ENCODE data around the gene SLC2A4RG. TPM values are rescaled to one million over a fixed set of nuclear protein-coding genes. Genes with fewer than 3 reads are reported as not detected.
A peak's percentile ranks its signal among the peaks of the same experiment; 100 is the strongest.

Gene SLC2A4RG
- total and polyA plus RNA-seq, 2 experiments from 2014 or later: 43.9 to 50.4 TPM

GRCh38 chr20:63703976-63704748 is 35.4 kb upstream of the SLC2A4RG start:
- Histone ChIP-seq H3K9me3 (ENCODE audit: low read depth) (no peaks in the 10 kb centered on the region), H3K4me3 (no peak overlapping the region), H3K27me3 (no peaks in the 10 kb centered on the region), H4K20me1 (ENCODE audit: insufficient read depth, poor library complexity, severe bottlenecking) (peaks cover 3% of the 10 kb centered on the region), H3K4me2 (no peak overlapping the region), H2AFZ (no peak overlapping the region), H3K36me3 (replicated peaks; ENCODE audit: insufficient read depth, low read depth) (no peaks in the 10 kb centered on the region), H3K4me1 (ENCODE audit: insufficient read depth) (peaks cover 12% of the 10 kb centered on the region), H3K9me2 (replicated peaks; ENCODE audit: insufficient read depth) (no peaks in the 10 kb centered on the region), H3K27ac (no peak overlapping the region), H3K79me2 (peaks cover 33% of the 10 kb centered on the region)
- peak; percentile 3 for DNase-seq (ENCODE audit: low spot score)
- TF ChIP-seq CTCF (IDR thresholded peaks at IDR 0.05; ENCODE audit: poor library complexity): no peak
- TF ChIP-seq EZH2 (IDR thresholded peaks at IDR 0.05; ENCODE audit: borderline replicate concordance): no peak
- WGBS (ENCODE audit: low lambda C conversion rate, missing lambda C conversion rate): 94% methylated on average over 11 of the region's 11 CpGs

GRCh38 chr20:63704749-63705117 is 34.8 kb upstream of the SLC2A4RG start:
- H3K9me3 ChIP-seq (ENCODE audit: low read depth): no peaks in the 10 kb centered on the region
- H3K4me1 ChIP-seq (ENCODE audit: insufficient read depth): peaks cover 13% of the 10 kb centered on the region
- H3K27me3 ChIP-seq: no peaks in the 10 kb centered on the region
- H3K4me2 ChIP-seq: no peak overlapping the region
- H3K4me3 ChIP-seq: no peak overlapping the region
- no peaks in the 10 kb centered on the region for H3K36me3 ChIP-seq (replicated peaks; ENCODE audit: insufficient read depth, low read depth)
- 80% methylated on average over 6 of the region's 6 CpGs for WGBS (ENCODE audit: low lambda C conversion rate, missing lambda C conversion rate)
- no peak overlapping the region for H2AFZ ChIP-seq
- H3K27ac ChIP-seq: no peak overlapping the region
- no peaks in the 10 kb centered on the region for H3K9me2 ChIP-seq (replicated peaks; ENCODE audit: insufficient read depth)
- no peak for DNase-seq (ENCODE audit: low spot score)
- peaks cover 3% of the 10 kb centered on the region for H4K20me1 ChIP-seq (ENCODE audit: insufficient read depth, poor library complexity, severe bottlenecking)
- TF ChIP-seq EZH2 (IDR thresholded peaks at IDR 0.05; ENCODE audit: borderline replicate concordance) (no peak), CTCF (IDR thresholded peaks at IDR 0.05; ENCODE audit: poor library complexity) (no peak), EZH2phosphoT487 (IDR thresholded peaks at IDR 0.05; ENCODE audit: low read depth, severe bottlenecking, unreplicated experiment) (no peak)
- H3K79me2 ChIP-seq: peaks cover 39% of the 10 kb centered on the region

GRCh38 chr20:63705232-63706026 is 34.1 kb upstream of the SLC2A4RG start:
- no peak for DNase-seq (ENCODE audit: low spot score)
- 94% methylated on average over 8 of the region's 8 CpGs for WGBS (ENCODE audit: low lambda C conversion rate, missing lambda C conversion rate)
- no peaks in the 10 kb centered on the region for H3K27me3 ChIP-seq
- H3K4me3 ChIP-seq: no peak overlapping the region
- H3K4me1 ChIP-seq (ENCODE audit: insufficient read depth): peaks cover 13% of the 10 kb centered on the region
- no peak overlapping the region for H3K27ac ChIP-seq
- TF ChIP-seq CTCF (IDR thresholded peaks at IDR 0.05; ENCODE audit: poor library complexity) (no peak), EZH2phosphoT487 (IDR thresholded peaks at IDR 0.05; ENCODE audit: low read depth, severe bottlenecking, unreplicated experiment) (no peak), EZH2 (IDR thresholded peaks at IDR 0.05; ENCODE audit: borderline replicate concordance) (no peak)
- no peak overlapping the region for H2AFZ ChIP-seq
- H3K4me2 ChIP-seq: no peak overlapping the region
- H4K20me1 ChIP-seq (ENCODE audit: insufficient read depth, poor library complexity, severe bottlenecking): peaks cover 3% of the 10 kb centered on the region
- no peaks in the 10 kb centered on the region for H3K9me2 ChIP-seq (replicated peaks; ENCODE audit: insufficient read depth)
- H3K79me2 ChIP-seq: peaks cover 44% of the 10 kb centered on the region
- H3K9me3 ChIP-seq (ENCODE audit: low read depth): no peaks in the 10 kb centered on the region
- no peaks in the 10 kb centered on the region for H3K36me3 ChIP-seq (replicated peaks; ENCODE audit: insufficient read depth, low read depth)

Measured in hepatocyte (in vitro differentiated cells).